HG03045 (cell line): ENCODE results near the gene RNF128.

Source experiments
- ATAC-seq: cut with Tn5 transposase; IDR thresholded peaks from one replicate; pipeline ENCODE4 v1.9.1; 2021; ENCODE audit warnings: mild to moderate bottlenecking, moderate library complexity; ENCODE audit not compliant: unreplicated experiment

RNF128 gene

DNA sequence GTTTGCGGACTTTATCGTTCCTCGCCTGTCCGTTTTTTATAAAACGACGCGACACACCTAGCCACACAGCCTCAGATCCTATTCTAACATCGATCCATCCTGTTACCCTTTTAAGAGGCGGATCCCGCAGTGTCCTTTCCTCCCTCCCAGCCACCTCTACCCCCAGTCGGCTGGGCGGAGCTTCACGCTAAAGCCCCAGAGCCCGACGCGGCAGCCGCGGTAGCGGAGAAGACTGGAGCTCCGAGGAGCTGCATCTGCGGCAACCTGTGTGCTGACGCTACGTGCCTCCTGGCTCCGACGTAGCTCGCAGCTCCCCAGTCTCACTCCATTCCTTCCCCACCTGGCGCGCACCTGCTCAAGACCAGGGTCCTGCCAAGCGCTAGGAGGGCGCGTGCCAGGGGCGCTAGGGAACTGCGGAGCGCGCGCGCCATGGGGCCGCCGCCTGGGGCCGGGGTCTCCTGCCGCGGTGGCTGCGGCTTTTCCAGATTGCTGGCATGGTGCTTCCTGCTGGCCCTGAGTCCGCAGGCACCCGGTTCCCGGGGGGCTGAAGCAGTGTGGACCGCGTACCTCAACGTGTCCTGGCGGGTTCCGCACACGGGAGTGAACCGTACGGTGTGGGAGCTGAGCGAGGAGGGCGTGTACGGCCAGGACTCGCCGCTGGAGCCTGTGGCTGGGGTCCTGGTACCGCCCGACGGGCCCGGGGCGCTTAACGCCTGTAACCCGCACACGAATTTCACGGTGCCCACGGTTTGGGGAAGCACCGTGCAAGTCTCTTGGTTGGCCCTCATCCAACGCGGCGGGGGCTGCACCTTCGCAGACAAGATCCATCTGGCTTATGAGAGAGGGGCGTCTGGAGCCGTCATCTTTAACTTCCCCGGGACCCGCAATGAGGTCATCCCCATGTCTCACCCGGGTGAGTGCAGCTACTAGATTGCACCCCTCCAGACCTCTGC is at the start of gene RNF128:
Gene RNF128, plus strand, starts transcription at position 217 of the 953 bp plus-strand sequence. Its CDS starts 213 bp downstream, at position 430.
- ATAC-seq, result no peak

- ATAC-seq, result no peak
These were observed 45.8 kb upstream of the RNF128 start for GRCh38 chrX:106680716-106681115.

DNA sequence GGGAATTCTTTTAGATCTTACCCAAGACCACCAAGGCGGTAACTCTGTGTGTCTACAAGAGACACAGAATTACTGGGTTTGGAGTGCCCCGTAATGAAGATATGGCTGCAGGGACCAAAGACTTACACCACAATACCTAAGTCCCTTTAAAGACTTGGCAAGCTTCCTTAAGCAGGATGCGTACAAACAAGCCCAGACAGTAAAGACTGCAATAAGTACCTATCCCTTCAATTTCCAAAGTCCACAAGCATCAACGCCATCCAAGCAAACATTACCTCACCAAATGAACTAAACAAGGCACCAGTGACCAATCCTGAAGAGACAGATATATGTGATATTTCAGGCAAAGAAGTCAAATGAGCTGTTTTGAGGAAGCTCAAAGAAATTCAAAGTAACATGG is 42.3 kb upstream of the RNF128 start:
- no peak for ATAC-seq

- no peak for ATAC-seq
These were observed 34.0 kb upstream of the RNF128 start for GRCh38 chrX:106692425-106693065.

- ATAC-seq, result no peak
These were observed 30.0 kb upstream of the RNF128 start for GRCh38 chrX:106696502-106696901.

DNA sequence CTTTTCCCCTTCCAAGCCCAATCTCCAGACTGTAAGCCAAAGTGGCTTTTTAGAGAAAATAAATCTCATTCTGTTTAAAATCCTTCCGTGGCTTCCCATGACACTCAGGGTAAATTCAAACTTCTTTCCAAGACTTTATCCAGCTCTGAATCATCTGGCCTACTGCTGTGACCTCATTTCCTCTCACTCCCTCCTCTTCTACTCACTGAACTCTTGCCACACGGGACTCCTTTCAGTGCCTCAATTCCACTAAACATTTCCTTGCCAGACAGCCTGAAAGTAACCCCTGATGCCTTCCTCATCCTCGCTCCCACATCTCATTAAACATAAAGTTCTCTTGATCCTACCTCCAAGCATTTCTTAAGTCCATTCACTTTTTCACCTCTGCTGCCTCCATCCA is 27.8 kb upstream of the RNF128 start:
- no peak for ATAC-seq

- no peak for ATAC-seq
These were observed 23.9 kb upstream of the RNF128 start for GRCh38 chrX:106702636-106703035.

- ATAC-seq, result no peak
These were observed 20.0 kb upstream of the RNF128 start for GRCh38 chrX:106706466-106706865.

DNA sequence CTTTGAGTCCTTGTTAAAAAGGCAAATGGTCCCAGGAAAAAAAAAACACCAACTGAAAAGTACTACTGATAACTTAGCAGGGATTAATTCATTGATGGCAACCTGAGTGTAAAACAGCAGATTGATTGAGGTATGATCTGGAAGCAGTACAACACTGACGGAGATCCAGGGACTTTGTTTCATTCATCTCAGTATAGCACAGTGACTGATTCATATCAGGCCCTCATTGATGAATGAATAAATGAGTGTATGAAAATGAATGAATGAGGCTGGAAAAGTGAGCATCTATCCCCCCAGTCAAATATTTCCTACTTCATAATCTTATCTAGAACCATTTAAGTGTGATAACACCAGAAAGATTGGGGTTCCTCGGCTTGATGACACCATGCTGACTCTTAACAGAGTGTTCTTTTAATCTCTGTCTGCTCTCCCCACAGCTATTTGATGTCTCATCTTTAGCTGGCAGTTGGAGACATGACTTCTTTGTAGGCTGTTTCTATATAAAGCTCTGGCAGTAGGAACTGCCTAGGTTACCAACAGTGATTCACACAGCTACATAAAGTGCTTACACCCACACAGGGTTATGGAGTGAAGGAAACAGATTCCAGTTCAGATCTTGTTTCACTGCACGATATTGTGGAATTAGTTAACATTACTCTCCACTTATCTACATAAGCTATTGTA is 18.6 kb upstream of the RNF128 start:
- ATAC-seq, result no peak

GRCh38 chrX:106710771-106711170 is 15.7 kb upstream of the RNF128 start:
- ATAC-seq, result no peak

DNA sequence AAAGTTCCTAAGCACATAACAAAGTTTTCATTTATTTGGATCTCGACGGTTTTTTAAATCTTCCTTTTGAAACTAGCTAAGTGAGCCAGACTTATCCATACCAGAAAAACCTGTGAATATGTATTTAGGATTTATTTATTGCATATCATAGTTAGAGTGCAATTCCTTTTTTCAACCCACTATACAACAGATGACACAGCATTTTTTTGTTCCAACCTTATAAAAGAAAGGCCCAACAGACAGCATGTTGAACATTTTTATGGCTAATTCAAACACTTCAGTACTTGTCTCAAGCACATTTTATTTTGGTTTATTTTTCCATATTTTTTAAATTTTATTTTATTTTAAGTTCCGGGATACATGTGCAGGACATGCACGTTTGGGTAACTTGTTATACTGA is 15.1 kb upstream of the RNF128 start:
- ATAC-seq, result no peak

GRCh38 chrX:106716004-106716403 is 10.5 kb upstream of the RNF128 start:
- no peak for ATAC-seq

DNA sequence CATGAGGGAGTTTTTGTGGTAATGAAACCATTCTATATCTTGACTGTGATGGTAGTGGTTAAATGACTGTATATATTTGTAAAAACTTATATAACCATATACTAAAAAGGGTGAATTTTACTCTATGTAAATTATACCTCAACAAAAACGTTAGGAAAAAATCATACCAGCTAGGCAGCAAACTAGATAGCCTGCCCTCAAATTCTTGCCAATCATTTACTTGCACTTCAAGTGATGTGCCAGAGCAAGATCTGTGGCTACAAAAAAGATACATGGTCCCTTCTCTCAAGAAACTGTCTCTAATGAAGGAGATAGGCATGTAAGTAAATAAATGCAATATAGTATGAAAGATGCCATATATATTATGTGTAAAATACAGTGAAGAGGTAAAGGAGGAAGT is 10.0 kb upstream of the RNF128 start:
- ATAC-seq, result no peak

DNA sequence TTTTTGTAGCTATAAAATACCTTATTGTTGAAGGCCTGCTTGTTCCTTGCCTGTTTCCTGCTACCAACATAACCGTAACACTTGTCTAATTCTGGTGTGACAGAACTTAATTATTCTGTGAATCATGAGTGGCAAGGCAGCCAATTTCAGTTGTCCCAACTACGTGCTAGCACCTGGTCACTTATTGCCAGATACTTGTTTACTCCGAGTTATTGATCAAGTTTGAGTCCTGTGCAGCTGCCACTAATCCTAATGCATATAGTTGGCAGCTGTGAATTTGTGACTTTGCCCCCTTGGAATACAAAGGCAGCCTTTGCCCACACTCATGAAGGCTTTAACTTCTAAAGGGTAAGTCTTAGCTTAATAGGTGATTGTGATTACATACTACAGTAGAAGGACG is 7.8 kb upstream of the RNF128 start:
- no peak for ATAC-seq

- ATAC-seq, result no peak
These were observed 570 bp upstream of the RNF128 start for GRCh38 chrX:106725931-106726330.

GRCh38 chrX:106728337-106728736 is 1.8 kb downstream of the RNF128 start:
- ATAC-seq, result no peak

GRCh38 chrX:106730401-106730800 is 3.9 kb downstream of the RNF128 start:
- no peak for ATAC-seq

DNA sequence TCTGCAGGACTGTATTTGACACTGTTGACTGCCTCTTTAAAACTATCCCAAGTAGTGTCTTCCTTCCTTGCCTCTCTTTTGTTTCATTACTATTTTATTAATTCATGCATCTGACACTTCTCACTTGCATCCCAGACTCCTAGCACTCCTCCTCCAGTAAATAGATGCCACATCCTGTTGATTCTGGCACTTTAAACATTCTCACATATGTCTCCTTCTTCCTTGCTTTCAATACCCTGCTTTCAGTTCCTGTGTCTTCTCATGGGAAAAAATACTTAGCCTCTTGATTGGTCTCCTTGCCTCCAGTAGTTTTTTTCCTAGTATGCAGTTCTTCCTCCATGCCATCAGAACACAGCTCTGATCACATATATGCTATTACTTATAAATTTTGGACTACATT is 5.1 kb downstream of the RNF128 start:
- no peak for ATAC-seq

GRCh38 chrX:106734827-106735226 is 8.3 kb downstream of the RNF128 start:
- no peak for ATAC-seq

DNA sequence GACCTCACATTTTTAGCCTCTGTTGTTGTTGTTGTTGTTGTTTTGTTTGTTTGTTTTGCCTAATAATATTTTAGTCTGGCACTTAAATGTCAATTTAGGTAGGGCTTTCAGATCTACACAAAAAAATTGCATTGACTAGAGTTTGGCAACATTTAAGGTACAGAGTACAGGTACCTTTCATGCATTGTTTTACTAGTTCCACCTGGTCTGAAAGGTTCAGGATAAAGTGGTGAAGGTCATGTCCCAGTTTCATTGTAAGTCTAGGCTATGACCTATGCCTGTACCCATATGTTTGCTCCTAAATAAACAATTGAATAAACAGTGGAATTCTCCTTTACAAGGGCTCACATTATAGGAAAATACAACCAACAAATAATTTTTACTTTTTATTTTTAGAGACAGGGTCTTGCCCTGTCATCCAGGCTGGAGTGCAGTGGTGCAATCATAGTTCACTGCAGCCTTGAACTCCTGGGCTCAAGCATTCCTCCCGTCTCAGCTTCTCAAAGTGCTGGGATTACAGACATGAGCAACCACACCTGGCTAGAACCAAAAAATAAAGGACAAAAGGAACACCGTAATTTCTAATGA is 13.8 kb downstream of the RNF128 start:
- no peak for ATAC-seq

GRCh38 chrX:106742193-106742592 is 15.7 kb downstream of the RNF128 start:
- no peak for ATAC-seq
